ENCODE measurements around the gene DVL1.
A peak's percentile ranks its signal among the peaks of the same experiment; 100 is the strongest.

DVL1 gene

GRCh38 chr1:1353389-1354151, 4.4 kb upstream of the DVL1 start:
- TF ChIP-seq FOXM1 (IDR thresholded peaks at IDR 0.05; ENCODE audit: borderline replicate concordance, low read depth): no peak
- TF ChIP-seq ZBTB7A (IDR thresholded peaks at IDR 0.05; ENCODE audit: low read depth): 0 out of 2 replicates have a peak, but pooled peaks have one; percentile 21

- no peak for TF ChIP-seq EGR1 (IDR thresholded peaks at IDR 0.05)
- no peak for TF ChIP-seq TCF12 (IDR thresholded peaks at IDR 0.05; ENCODE audit: low read depth)
- TF ChIP-seq NFIC (IDR thresholded peaks at IDR 0.05): no peak
- no peak for TF ChIP-seq REST (IDR thresholded peaks at IDR 0.05; ENCODE audit: low read depth)
- TF ChIP-seq TAF1 (IDR thresholded peaks at IDR 0.05; ENCODE audit: low read depth): no peak
- TF ChIP-seq TEAD4 (IDR thresholded peaks at IDR 0.05): no peak
- no peak for TF ChIP-seq USF1 (IDR thresholded peaks at IDR 0.05)
- TF ChIP-seq MAX (IDR thresholded peaks at IDR 0.05): no peak
- TF ChIP-seq YY1 (IDR thresholded peaks at IDR 0.05; ENCODE audit: low read depth): no peak
- TF ChIP-seq CEBPB (IDR thresholded peaks at IDR 0.05): no peak
These were observed 3.7 kb upstream of the DVL1 start for GRCh38 chr1:1352786-1353388.

- TF ChIP-seq MAX (IDR thresholded peaks at IDR 0.05) (no peak), ZBTB7A (IDR thresholded peaks at IDR 0.05; ENCODE audit: low read depth) (no peak), YY1 (IDR thresholded peaks at IDR 0.05; ENCODE audit: low read depth) (no peak), EP300 (IDR thresholded peaks at IDR 0.05; ENCODE audit: borderline replicate concordance) (no peak), TEAD4 (IDR thresholded peaks at IDR 0.05) (no peak), CEBPB (IDR thresholded peaks at IDR 0.05) (no peak), EGR1 (IDR thresholded peaks at IDR 0.05) (no peak), REST (IDR thresholded peaks at IDR 0.05; ENCODE audit: low read depth) (no peak), TAF1 (IDR thresholded peaks at IDR 0.05; ENCODE audit: low read depth) (no peak), CREB1 (IDR thresholded peaks at IDR 0.05; ENCODE audit: low read depth) (no peak), FOXM1 (IDR thresholded peaks at IDR 0.05; ENCODE audit: borderline replicate concordance, low read depth) (no peak), USF1 (IDR thresholded peaks at IDR 0.05) (no peak), NFIC (IDR thresholded peaks at IDR 0.05) (no peak), RAD21 (IDR thresholded peaks at IDR 0.05; ENCODE audit: low read depth) (no peak), TCF12 (IDR thresholded peaks at IDR 0.05; ENCODE audit: low read depth) (no peak)
These were observed 2.6 kb upstream of the DVL1 start for GRCh38 chr1:1351511-1352427.

DNA sequence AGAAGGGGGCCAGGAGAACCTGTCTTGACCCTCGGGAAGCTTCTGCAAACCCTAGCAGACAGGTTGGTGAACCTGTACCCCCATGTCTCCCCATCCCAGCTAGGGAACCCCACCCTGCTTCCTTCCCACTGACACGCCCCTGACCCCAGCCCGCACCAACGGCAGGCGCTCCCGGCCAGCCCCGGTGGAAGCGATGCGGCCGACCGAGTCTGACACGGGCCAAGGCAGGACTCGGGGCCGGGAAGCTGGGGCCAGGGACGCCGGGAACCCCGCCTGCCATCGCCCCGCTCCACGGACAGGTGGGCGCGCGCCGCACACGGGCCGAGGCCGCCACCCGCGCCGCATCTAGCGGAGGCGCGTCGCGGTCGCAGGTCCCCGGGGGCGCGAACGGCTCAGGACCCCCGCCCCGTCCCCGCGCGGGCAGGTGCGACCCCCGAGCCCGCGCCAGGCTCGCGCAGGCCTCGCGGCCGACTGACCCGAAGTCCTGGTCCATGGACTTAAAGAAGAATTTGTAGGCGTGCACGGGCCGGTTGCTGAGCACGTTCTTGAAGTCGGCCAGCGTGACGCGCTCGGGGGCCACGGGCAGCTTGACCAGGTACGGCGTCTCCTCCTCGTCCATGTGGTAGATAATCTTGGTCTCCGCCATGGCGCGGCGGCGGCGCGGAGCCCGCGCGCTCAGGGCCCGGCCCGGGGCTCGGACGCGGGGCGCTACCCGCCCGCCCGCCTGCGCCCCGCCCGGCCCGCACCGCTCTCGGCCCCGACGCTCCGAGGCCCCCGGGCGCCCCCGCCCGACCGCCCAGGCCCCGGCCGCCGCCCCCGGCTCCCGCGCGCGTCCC, 580 bp downstream of the DVL1 start:
- TF ChIP-seq EP300 (IDR thresholded peaks at IDR 0.05; ENCODE audit: borderline replicate concordance) (no peak), NFIC (IDR thresholded peaks at IDR 0.05) (no peak), MAX (IDR thresholded peaks at IDR 0.05) (peak; percentile 73), EGR1 (IDR thresholded peaks at IDR 0.05) (no peak), CREB1 (IDR thresholded peaks at IDR 0.05; ENCODE audit: low read depth) (no peak), ZBTB7A (IDR thresholded peaks at IDR 0.05; ENCODE audit: low read depth) (no peak), CEBPB (IDR thresholded peaks at IDR 0.05) (no peak), TAF1 (IDR thresholded peaks at IDR 0.05; ENCODE audit: low read depth) (no peak; the same call in 1 of the 2 replicates), YY1 (IDR thresholded peaks at IDR 0.05; ENCODE audit: low read depth) (peak; percentile 59; the same call in 1 of the 2 replicates), FOXM1 (IDR thresholded peaks at IDR 0.05; ENCODE audit: borderline replicate concordance, low read depth) (no peak), REST (IDR thresholded peaks at IDR 0.05; ENCODE audit: low read depth) (no peak)

All from Ishikawa (cell line).